PC-9 (cell line): Measurements from ENCODE around the gene STK16. TPM values are rescaled to one million over a fixed set of nuclear protein-coding genes. Genes with fewer than 3 reads are reported as not detected.
"Not testable (repeated sequence)": the region's sequence is repeated elsewhere in the genome, so short reads cannot be mapped to it uniquely, and the experiment has no call there.

Experiments
- BruUV-seq: library from RNA; stranded (reverse); fragments of 400-500 nt; replicated peaks from 2 replicates; lab custom pipeline; 2021; lab: Mats Ljungman, UMichigan
- CTCF ChIA-PET: fragments of 300-600 bp; sonication (Branson Sonifier 250); formaldehyde crosslinking; loops from one replicate; lab custom pipeline; 2022; ENCODE audit warnings: antibody characterized with exemption; lab: Charles Lee
- POLR2A ChIA-PET: fragments of 300-600 bp; sonication (Branson Sonifier 250); formaldehyde crosslinking; loops from one replicate; lab custom pipeline; 2022; ENCODE audit warnings: antibody characterized with exemption; ENCODE audit not compliant: unreplicated experiment; lab: Charles Lee
- DNase-seq, 2 experiments: peaks; one replicate each; pipeline versions ENCODE4 v3.0.0 to v3.0.0-alpha.2; 2015 to 2022; ENCODE audit warnings: mixed read lengths in 1 of 2
- H2AFZ ChIP-seq: fragments of 200-600 bp; sonication (generic); 2 replicates; pipeline ENCODE4 v1.8.1; 2017; ENCODE audit warnings: antibody characterized with exemption
- H3F3A ChIP-seq: fragments of 200-600 bp; sonication (generic); 2 replicates; pipeline ENCODE4 v1.8.1; 2017; ENCODE audit warnings: antibody characterized with exemption, mild to moderate bottlenecking, low read depth; ENCODE audit not compliant: insufficient read depth
- H3K27ac ChIP-seq: fragments of 200-600 bp; sonication (generic); 2 replicates; pipeline ENCODE4 v1.6.1; 2016; ENCODE audit warnings: mixed run types
- H3K27me3 ChIP-seq: fragments of 200-600 bp; sonication (generic); 2 replicates; pipeline ENCODE4 v1.6.1; 2016; ENCODE audit warnings: low read depth, mixed run types; ENCODE audit not compliant: insufficient read depth
- H3K36me3 ChIP-seq: fragments of 200-600 bp; sonication (generic); 2 replicates; pipeline ENCODE4 v1.6.1; 2016; ENCODE audit warnings: low read depth, mixed run types
- H3K4me1 ChIP-seq: fragments of 200-600 bp; sonication (generic); replicated peaks from 2 replicates; pipeline ENCODE4 v1.6.1; 2016; ENCODE audit warnings: mixed run types; ENCODE audit not compliant: insufficient read depth
- H3K4me2 ChIP-seq: fragments of 200-600 bp; sonication (generic); 2 replicates; pipeline ENCODE4 v1.6.1; 2017; ENCODE audit warnings: mixed run types
- H3K4me3 ChIP-seq: fragments of 200-600 bp; sonication (generic); 2 replicates; pipeline ENCODE4 v1.6.1; 2016; ENCODE audit warnings: mixed run types
- H3K79me2 ChIP-seq: fragments of 200-600 bp; sonication (generic); 2 replicates; pipeline ENCODE4 v1.6.1; 2017; ENCODE audit warnings: low read depth, mixed run types
- H3K9me2 ChIP-seq: fragments of 200-600 bp; sonication (generic); 2 replicates; pipeline ENCODE4 v1.8.1; 2017; ENCODE audit warnings: mild to moderate bottlenecking; ENCODE audit not compliant: insufficient read depth
- H3K9me3 ChIP-seq: fragments of 200-600 bp; sonication (generic); 2 replicates; pipeline ENCODE4 v1.8.1; 2016; ENCODE audit warnings: low read depth; ENCODE audit not compliant: insufficient read depth
- H4K20me1 ChIP-seq: fragments of 200-600 bp; sonication (generic); 2 replicates; pipeline ENCODE4 v1.8.1; 2017; ENCODE audit not compliant: insufficient read depth
- EZH2 ChIP-seq: fragments of 200-600 bp; sonication (generic); IDR thresholded peaks from 2 replicates; pipeline ENCODE4 v1.8.0; 2017; ENCODE audit warnings: antibody characterized with exemption, low read depth
- intact Hi-C: fragments of 100-400 bp; cut with micrococcal nuclease; formaldehyde crosslinking; loops from one replicate; pipeline ENCODE4 v1.10.0; 2022; ENCODE audit not compliant: unreplicated experiment
- total RNA-seq: library from RNA; stranded (reverse); gene quantifications from 2 replicates; pipeline ENCODE4 v1.2.3, GENCODE V29; 2021
- TF ChIP-seq, protein P1 (sequence below): fragments of 200-600 bp; sonication (generic); conservative IDR thresholded peaks from 2 replicates; pipeline ENCODE4 v1.6.1; 2017; ENCODE audit warnings: mixed run types, antibody characterized with exemption, mild to moderate bottlenecking, moderate library complexity

Gene STK16
- total RNA-seq, 1 experiment from 2014 or later: 39.6 TPM

DNA sequence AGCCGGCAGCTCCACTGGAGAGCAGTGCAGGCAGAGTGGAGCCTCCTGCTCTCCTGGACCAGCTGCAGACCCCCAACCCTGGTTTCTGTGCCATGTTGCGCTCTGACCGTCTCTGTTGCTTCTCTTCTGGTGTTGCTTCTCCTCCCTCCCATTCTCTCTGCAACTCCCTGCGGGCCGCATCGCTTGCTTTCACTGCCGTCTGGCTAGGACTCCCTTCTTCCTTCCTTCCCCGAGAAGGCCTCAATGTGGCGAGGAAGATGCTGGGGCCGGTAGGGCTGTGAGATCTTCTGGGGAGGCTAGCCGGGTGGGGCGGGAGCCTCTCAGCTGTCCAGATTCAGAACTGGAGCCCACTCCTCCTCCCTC is 40.1 kb downstream of the STK16 start:
- Histone ChIP-seq H2AFZ (no peak overlapping the region), H3K36me3 (no peaks in the 10 kb centered on the region), H3K27me3 (no peaks in the 10 kb centered on the region), H4K20me1 (no peaks in the 10 kb centered on the region), H3K4me2 (no peak overlapping the region), H3K9me2 (no peaks in the 10 kb centered on the region), H3K79me2 (no peaks in the 10 kb centered on the region), H3K27ac (no peak overlapping the region), H3F3A (peaks cover 4% of the 10 kb centered on the region; the same call in 1 of the 2 replicates), H3K4me1 (peaks cover 13% of the 10 kb centered on the region), H3K4me3 (no peak overlapping the region), H3K9me3 (no peaks in the 10 kb centered on the region)
- POLR2A ChIA-PET: no interaction called here
- BruUV-seq: no TSS peak
- CTCF ChIA-PET: no interaction called here
- intact Hi-C loops: no loop called here
- no peak for TF ChIP-seq EZH2
- TF ChIP-seq, protein P1, sequence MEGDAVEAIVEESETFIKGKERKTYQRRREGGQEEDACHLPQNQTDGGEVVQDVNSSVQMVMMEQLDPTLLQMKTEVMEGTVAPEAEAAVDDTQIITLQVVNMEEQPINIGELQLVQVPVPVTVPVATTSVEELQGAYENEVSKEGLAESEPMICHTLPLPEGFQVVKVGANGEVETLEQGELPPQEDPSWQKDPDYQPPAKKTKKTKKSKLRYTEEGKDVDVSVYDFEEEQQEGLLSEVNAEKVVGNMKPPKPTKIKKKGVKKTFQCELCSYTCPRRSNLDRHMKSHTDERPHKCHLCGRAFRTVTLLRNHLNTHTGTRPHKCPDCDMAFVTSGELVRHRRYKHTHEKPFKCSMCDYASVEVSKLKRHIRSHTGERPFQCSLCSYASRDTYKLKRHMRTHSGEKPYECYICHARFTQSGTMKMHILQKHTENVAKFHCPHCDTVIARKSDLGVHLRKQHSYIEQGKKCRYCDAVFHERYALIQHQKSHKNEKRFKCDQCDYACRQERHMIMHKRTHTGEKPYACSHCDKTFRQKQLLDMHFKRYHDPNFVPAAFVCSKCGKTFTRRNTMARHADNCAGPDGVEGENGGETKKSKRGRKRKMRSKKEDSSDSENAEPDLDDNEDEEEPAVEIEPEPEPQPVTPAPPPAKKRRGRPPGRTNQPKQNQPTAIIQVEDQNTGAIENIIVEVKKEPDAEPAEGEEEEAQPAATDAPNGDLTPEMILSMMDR: no peak
- DNase-seq: no peak

DNA sequence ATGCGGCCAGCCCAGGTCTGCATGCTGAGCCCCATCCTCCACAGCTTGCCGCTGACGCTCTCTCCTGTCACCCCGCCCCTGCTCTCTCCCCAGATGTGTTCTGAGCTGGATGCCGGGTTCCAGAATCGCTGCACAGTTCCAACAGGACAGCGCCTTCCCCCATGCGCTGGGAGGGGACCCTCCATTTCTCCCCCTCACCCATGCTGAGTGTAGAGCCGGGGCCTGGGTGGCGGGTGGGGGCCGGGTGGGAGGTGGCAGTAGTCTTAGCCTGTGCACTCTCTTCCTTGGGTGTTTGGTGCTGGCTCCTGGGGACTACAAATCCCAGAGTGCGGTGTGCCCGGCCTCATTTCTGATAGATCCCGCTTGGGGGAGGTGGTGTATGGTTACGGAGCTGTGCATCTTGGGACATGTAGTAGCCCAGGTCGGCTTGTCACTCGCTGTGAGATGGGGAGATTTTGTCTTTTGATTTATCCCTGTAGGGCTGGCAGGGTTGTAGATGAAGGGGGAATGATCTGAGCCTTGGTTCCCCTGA is 40.7 kb downstream of the STK16 start:
- Histone ChIP-seq H3K27me3 (no peaks in the 10 kb centered on the region), H3K4me3 (no peak overlapping the region), H3K4me1 (peaks cover 12% of the 10 kb centered on the region), H3K9me3 (no peaks in the 10 kb centered on the region), H3K79me2 (no peaks in the 10 kb centered on the region), H3K27ac (no peak overlapping the region), H3K9me2 (no peaks in the 10 kb centered on the region), H3K4me2 (no peak overlapping the region), H3K36me3 (no peaks in the 10 kb centered on the region), H4K20me1 (no peaks in the 10 kb centered on the region), H3F3A (peaks cover 4% of the 10 kb centered on the region; the same call in 1 of the 2 replicates), H2AFZ (no peak overlapping the region)
- TF ChIP-seq EZH2: no peak
- TF ChIP-seq, protein P1: no peak
- intact Hi-C loops: loop anchor here (2.0 kb wide), 1 partner anchor 57 kb away; the partner anchor contains the start of genes ANKZF1 and ATG9A
- ChIA-PET POLR2A (interaction anchor here (0.6 kb wide), 2 partner anchors 41 to 994 kb away, joined by 4 read pairs; no protein-coding TSS in a partner anchor), CTCF (interaction anchor here (1.0 kb wide), 1 partner anchor 101 kb away, joined by 3 read pairs; no protein-coding TSS in a partner anchor)
- BruUV-seq: no TSS peak
- no peak for DNase-seq

DNA sequence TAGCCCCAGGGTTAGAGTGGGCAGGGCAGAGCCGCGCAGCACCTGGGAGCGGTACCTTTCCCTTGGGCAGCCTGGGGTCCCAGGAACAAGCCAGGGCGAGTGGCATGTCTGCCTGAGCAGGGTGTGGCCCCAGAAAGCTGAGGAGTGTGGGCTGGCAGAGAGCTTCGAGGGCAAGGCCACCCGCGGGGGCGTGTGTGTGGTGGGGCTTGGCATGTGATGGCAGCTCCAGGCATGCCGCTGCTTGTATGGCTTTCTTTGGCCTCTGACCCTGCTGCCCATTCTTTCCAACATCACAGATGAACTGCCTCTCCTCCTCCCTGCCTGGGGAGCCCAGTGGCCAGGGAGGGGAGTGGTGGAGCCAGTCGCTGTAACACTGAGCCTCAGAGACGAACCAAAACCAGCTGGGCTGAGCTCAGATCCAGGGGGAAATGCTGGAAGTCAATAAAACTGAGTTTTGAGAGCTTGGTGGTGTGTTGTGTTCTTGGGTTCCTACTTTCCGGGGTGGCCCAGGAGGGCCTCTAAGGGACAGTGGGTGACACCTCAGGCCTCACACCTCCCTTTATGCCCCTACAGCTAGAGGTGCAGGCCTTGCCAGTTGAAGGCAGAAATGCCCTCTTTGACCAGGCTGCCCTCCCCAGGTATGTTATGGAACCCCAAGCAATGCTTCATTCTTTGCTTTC is 41.3 kb downstream of the STK16 start:
- Histone ChIP-seq H3K4me2 (no peak overlapping the region), H3K27me3 (no peaks in the 10 kb centered on the region), H3K27ac (no peak overlapping the region), H3K9me2 (no peaks in the 10 kb centered on the region), H4K20me1 (no peaks in the 10 kb centered on the region), H3K4me3 (no peak overlapping the region), H3K4me1 (peaks cover 12% of the 10 kb centered on the region), H3K36me3 (no peaks in the 10 kb centered on the region), H3F3A (peaks cover 4% of the 10 kb centered on the region; the same call in 1 of the 2 replicates), H3K9me3 (no peaks in the 10 kb centered on the region), H2AFZ (no peak overlapping the region), H3K79me2 (no peaks in the 10 kb centered on the region)
- peak in 1 of 2 experiments; percentile 86 for DNase-seq
- ChIA-PET POLR2A (interaction anchor here (0.6 to 0.9 kb wide), 3 partner anchors 12 to 995 kb away, joined by 4 to 7 read pairs (median 4); no protein-coding TSS in a partner anchor), CTCF (interaction anchor here (1.0 kb wide), 1 partner anchor 101 kb away, joined by 3 read pairs; no protein-coding TSS in a partner anchor)
- intact Hi-C loops: loop anchor here (2.0 kb wide), 1 partner anchor 58 kb away; the partner anchor contains the start of genes ANKZF1 and ATG9A
- BruUV-seq: TSS peak; percentile 6
- TF ChIP-seq, protein P1: no peak
- TF ChIP-seq EZH2: no peak

DNA sequence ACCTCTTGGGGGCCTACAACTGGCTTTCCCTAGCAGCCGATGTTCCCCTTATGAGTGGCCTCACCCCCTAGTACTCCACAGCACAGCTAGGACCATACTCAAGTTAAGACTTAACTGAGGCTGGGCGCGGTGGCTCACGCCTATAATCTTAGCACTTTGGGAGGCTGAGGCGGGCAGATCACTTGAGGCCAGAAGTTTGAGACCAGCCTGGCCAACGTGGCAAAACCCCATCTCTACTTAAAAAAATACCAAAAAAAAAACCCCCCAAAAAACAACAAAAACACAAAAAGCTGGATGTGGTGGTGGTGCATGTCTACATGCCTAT is 41.8 kb downstream of the STK16 start:
- not testable (repeated sequence) for H3K27ac ChIP-seq, H4K20me1 ChIP-seq, H3K36me3 ChIP-seq, H3K79me2 ChIP-seq, H3F3A ChIP-seq, BruUV-seq, DNase-seq, H3K9me3 ChIP-seq, H2AFZ ChIP-seq, H3K4me2 ChIP-seq, H3K4me3 ChIP-seq, H3K27me3 ChIP-seq, H3K9me2 ChIP-seq
- H3K4me1 ChIP-seq: peaks cover 12% of the 10 kb centered on the region
- ChIA-PET CTCF (interaction anchor here (0.7 to 1.0 kb wide), 2 partner anchors 25 to 100 kb away, joined by 3 to 4 read pairs; no protein-coding TSS in a partner anchor), POLR2A (interaction anchor here (0.9 kb wide), 1 partner anchor 13 kb away, joined by 7 read pairs; no protein-coding TSS in a partner anchor)
- intact Hi-C loops: loop anchor here (2.0 kb wide), 1 partner anchor 58 kb away; the partner anchor contains the start of genes ANKZF1 and ATG9A
